Psoas muscle (tissue), 8 donors: ENCODE results near the gene C17orf50. TPM values are rescaled to one million over a fixed set of nuclear protein-coding genes. Genes with fewer than 3 reads are reported as not detected.

Experiments used
- ATAC-seq, 4 donors: fragments of 200-7000 bp; cut with Tn5 transposase; one replicate each; pipeline ENCODE4 v1.9.1; 2020; ENCODE audit warnings: moderate library complexity in 3 of 4, mild to moderate bottlenecking in 2 of 4
- DNase-seq, 2 donors: peaks; one replicate each; pipeline ENCODE4 v3.0.0-alpha.2; 2020
- H3K27ac ChIP-seq: fragments of 200-600 bp; one replicate; pipeline ENCODE4 v1.8.0; 2022
- H3K27me3 ChIP-seq, 3 donors: fragments of 200-600 bp in 1 of 3; one replicate each; pipeline versions ENCODE4 v1.6.1 to v1.8.0; 2013 to 2022; ENCODE audit warnings: low read length in 2 of 3, mild to moderate bottlenecking in 2 of 3, moderate library complexity in 1 of 3; ENCODE audit not compliant: insufficient read depth in 3 of 3
- H3K36me3 ChIP-seq, 2 donors: fragments of 200-600 bp in 1 of 2; one replicate each; pipeline versions ENCODE4 v1.6.1 to v1.8.0; 2013 to 2022; ENCODE audit warnings: low read depth in 1 of 2, mild to moderate bottlenecking in 1 of 2, moderate library complexity in 1 of 2; ENCODE audit not compliant: insufficient read depth in 1 of 2
- H3K4me1 ChIP-seq: fragments of 200-600 bp; one replicate; pipeline ENCODE4 v1.8.0; 2022
- H3K4me3 ChIP-seq: fragments of 200-600 bp; one replicate; pipeline ENCODE4 v1.8.0; 2022; ENCODE audit warnings: mild to moderate bottlenecking
- H3K9me3 ChIP-seq: fragments of 200-600 bp; one replicate; pipeline ENCODE4 v1.8.0; 2022
- CTCF ChIP-seq: fragments of 200-600 bp; IDR thresholded peaks from one replicate; pipeline ENCODE4 v1.8.0; 2022; ENCODE audit warnings: antibody characterized with exemption
- WGBS, 3 donors: extraction: QIAGEN DNeasy Blood & Tissue Kit; methylation state at CpG; one replicate each; pipeline versions ENCODE4 v1.1.6 to v1.1.7; 2013; 5-methylcytosine and 5-hydroxymethylcytosine counted together
- intact Hi-C, 2 donors: fragments of 100-400 bp; cut with DNase I; formaldehyde crosslinking; loops; one replicate each; pipeline versions ENCODE4 v1.11.0 to v1.14.2; 2022
- polyA plus RNA-seq, 3 donors: library from polyadenylated mRNA; stranded (reverse); fragments of 200-250 nt; gene quantifications; one replicate each; pipeline ENCODE4 v1.2.3, GENCODE V29; 2013
- total RNA-seq, 4 donors: library from RNA; stranded (reverse); fragmentation: NEBNext Ultra II Directional in 2 of 4; extraction: Animal tissue kit (Norgen Biotek cat#: 25700) in 2 of 4; gene quantifications; one replicate each; pipeline versions ENCODE4 v1.2.1 to v1.2.4, GENCODE V29; 2021 to 2023
- donor health status: healthy with polysubstance abuse.
- donor health status: DM: no; HTN: no; CAD: no; lungs with moderate emphysema.
- donor health status: Bipolar disorder and iron deficiency.
- donor health status: healthy.
- donor health status: DM: yes; HTN: yes; CAD: no.
- donor health status: DM: no; HTN: no; CAD: no.
- donor health status: DM: no; HTN: no; CAD: no.
- donor health status: DM: yes; HTN: yes; CAD: no.

Gene C17orf50
- total and polyA plus RNA-seq, 7 donors, result 0.08 TPM; not detected in 6

GRCh38 chr17:35765756-35766488 lies 5.2 kb downstream of the C17orf50 start:
- no peak overlapping the region for H3K4me3 ChIP-seq
- TF ChIP-seq CTCF, result no peak
- H3K27me3 ChIP-seq, result no peaks in the 10 kb centered on the region
- intact Hi-C loops, result loop anchor here in 1 of 2 donors (2.0 kb wide), 1 partner anchor 43 kb away; the partner anchor contains the start of gene TAF15
- DNase-seq (no peak), ATAC-seq (no peak)
- no peaks in the 10 kb centered on the region for H3K36me3 ChIP-seq
- H3K9me3 ChIP-seq, result no peaks in the 10 kb centered on the region
- WGBS, 3 donors, result 71 to 78% (median 72%) methylated on average over 8 of the region's 8 CpGs
- no peak overlapping the region for H3K27ac ChIP-seq
- H3K4me1 ChIP-seq, result peaks cover 6% of the 10 kb centered on the region

- no peak for ATAC-seq
Observed at GRCh38 chr17:35766489-35766877, 5.8 kb downstream of the C17orf50 start.

GRCh38 chr17:35766903-35767510 lies 6.3 kb downstream of the C17orf50 start:
- Histone ChIP-seq H3K9me3 (no peaks in the 10 kb centered on the region), H3K36me3 (no peaks in the 10 kb centered on the region), H3K27me3 (no peaks in the 10 kb centered on the region), H3K27ac (no peak overlapping the region), H3K4me1 (peaks cover 6% of the 10 kb centered on the region), H3K4me3 (no peak overlapping the region)
- intact Hi-C loops, result loop anchor here in 1 of 2 donors (2.0 kb wide), 1 partner anchor 42 kb away; the partner anchor contains the start of gene TAF15
- 48 to 51% (median 51%) methylated on average over 7 of the region's 7 CpGs for WGBS, 3 donors
- DNase-seq, result no peak
- peak; percentile 42 for TF ChIP-seq CTCF
- ATAC-seq, result no peak

More at GRCh38 chr17:35766489-35766877, 5.8 kb downstream of the C17orf50 start:
- Histone ChIP-seq H3K36me3 (no peaks in the 10 kb centered on the region), H3K9me3 (no peaks in the 10 kb centered on the region), H3K27ac (no peak overlapping the region), H3K4me1 (peaks cover 6% of the 10 kb centered on the region), H3K27me3 (no peaks in the 10 kb centered on the region), H3K4me3 (no peak overlapping the region)
- intact Hi-C loops, result loop anchor here in 1 of 2 donors (2.0 kb wide), 1 partner anchor 42 kb away; the partner anchor contains the start of gene TAF15
- DNase-seq, result no peak
- WGBS, 3 donors, result 91 to 95% (median 92%) methylated on average over 24 of the region's 24 CpGs
- no peak for TF ChIP-seq CTCF

- DNase-seq (no peak), ATAC-seq (no peak)
- Histone ChIP-seq H3K4me3 (no peak overlapping the region), H3K36me3 (no peaks in the 10 kb centered on the region), H3K27me3 (no peaks in the 10 kb centered on the region), H3K9me3 (no peaks in the 10 kb centered on the region), H3K27ac (no peak overlapping the region), H3K4me1 (peaks cover 6% of the 10 kb centered on the region)
- intact Hi-C loops, result no loop called here
- WGBS, 3 donors, result 94 to 100% (median 98%) methylated on average over 2 of the region's 2 CpGs
- TF ChIP-seq CTCF, result no peak
Observed at GRCh38 chr17:35768797-35769196, 8.1 kb downstream of the C17orf50 start.
